Activated T-cell treated with anti-CD3 and anti-CD28 coated beads for 1 hour (primary cell): Measurements from ENCODE around the gene RASSF4.

Experiments
- DNase-seq: peaks from one replicate; pipeline ENCODE4 v3.0.0-alpha.2; 2020; ENCODE audit warnings: low read depth

RASSF4 gene

GRCh38 chr10:44962870-44963738, 3.5 kb downstream of the RASSF4 start:
- DNase-seq: no peak

- DNase-seq: no peak
Observed at GRCh38 chr10:44963772-44964633, 4.4 kb downstream of the RASSF4 start.

- no peak for DNase-seq
Observed at GRCh38 chr10:44965104-44965503, 5.5 kb downstream of the RASSF4 start.

- DNase-seq: no peak
Observed at GRCh38 chr10:44965651-44966097, 6.1 kb downstream of the RASSF4 start.

GRCh38 chr10:44966129-44966815, 6.7 kb downstream of the RASSF4 start:
- DNase-seq: no peak

GRCh38 chr10:44966816-44967509, 7.4 kb downstream of the RASSF4 start:
- DNase-seq: no peak

GRCh38 chr10:44967616-44968015, 8.0 kb downstream of the RASSF4 start:
- no peak for DNase-seq

- DNase-seq: no peak
Observed at GRCh38 chr10:44968091-44968490, 8.5 kb downstream of the RASSF4 start.

GRCh38 chr10:44968500-44969400, 9.1 kb downstream of the RASSF4 start:
- DNase-seq: no peak

GRCh38 chr10:44969854-44970253, 10.3 kb downstream of the RASSF4 start:
- no peak for DNase-seq

- no peak for DNase-seq
Observed at GRCh38 chr10:44970812-44971395, 11.3 kb downstream of the RASSF4 start.

- no peak for DNase-seq
Observed at GRCh38 chr10:44971434-44971833, 11.8 kb downstream of the RASSF4 start.

- DNase-seq: no peak
Observed at GRCh38 chr10:44971935-44972757, 12.5 kb downstream of the RASSF4 start.

- no peak for DNase-seq
Observed at GRCh38 chr10:44972874-44973306, 13.3 kb downstream of the RASSF4 start.

GRCh38 chr10:44973323-44974081, 13.9 kb downstream of the RASSF4 start:
- DNase-seq: no peak

GRCh38 chr10:44974082-44974627, 14.6 kb downstream of the RASSF4 start:
- DNase-seq: no peak

GRCh38 chr10:44974628-44975430, 15.2 kb downstream of the RASSF4 start:
- DNase-seq: peak; percentile 60
